SK-N-MC (cell line): ENCODE data around the gene MRPL20.

Experiments
- DNase-seq: peaks from one replicate; pipeline ENCODE4 v3.0.0-alpha.2; 2011; ENCODE audit warnings: low read depth, low spot score
- H3K27ac ChIP-seq: fragments of 200-600 bp; sonication (generic); 2 replicates; pipeline ENCODE4 v1.5.1; 2016; ENCODE audit warnings: mixed run types
- H3K36me3 ChIP-seq: fragments of 200-600 bp; sonication (generic); 2 replicates; pipeline ENCODE4 v1.6.1; 2017; ENCODE audit warnings: antibody characterized with exemption, low read length, mixed read lengths; ENCODE audit not compliant: insufficient read depth
- H3K4me3 ChIP-seq: fragments of 200-600 bp; sonication (generic); 2 replicates; pipeline ENCODE4 v1.5.1; 2016
- H3K9ac ChIP-seq: fragments of 200-600 bp; sonication (generic); 2 replicates; pipeline ENCODE4 v1.8.0; 2017; ENCODE audit warnings: mixed run types, mixed read lengths; ENCODE audit not compliant: insufficient read length
- H3K9me3 ChIP-seq: fragments of 200-600 bp; sonication (generic); 2 replicates; pipeline ENCODE4 v1.6.1; 2017; ENCODE audit warnings: low read depth, mild to moderate bottlenecking, antibody characterized with exemption, low read length, moderate library complexity, mixed read lengths
- EZH2 ChIP-seq: fragments of 200-600 bp; sonication (generic); IDR thresholded peaks from one replicate; pipeline ENCODE4 v1.6.1; 2017; ENCODE audit warnings: antibody characterized with exemption
- FOXP2 ChIP-seq: optimal IDR thresholded peaks from 2 replicates; pipeline ENCODE3; 2011; ENCODE audit warnings: mild to moderate bottlenecking, moderate library complexity; ENCODE audit not compliant: insufficient read depth; ENCODE audit errors: extremely low read length, control extremely low read depth
- POLR2AphosphoS5 ChIP-seq: IDR thresholded peaks from 2 replicates; pipeline ENCODE4 v1.6.1; 2012; ENCODE audit warnings: mild to moderate bottlenecking, low read depth, low read length, borderline replicate concordance

Gene MRPL20

DNA sequence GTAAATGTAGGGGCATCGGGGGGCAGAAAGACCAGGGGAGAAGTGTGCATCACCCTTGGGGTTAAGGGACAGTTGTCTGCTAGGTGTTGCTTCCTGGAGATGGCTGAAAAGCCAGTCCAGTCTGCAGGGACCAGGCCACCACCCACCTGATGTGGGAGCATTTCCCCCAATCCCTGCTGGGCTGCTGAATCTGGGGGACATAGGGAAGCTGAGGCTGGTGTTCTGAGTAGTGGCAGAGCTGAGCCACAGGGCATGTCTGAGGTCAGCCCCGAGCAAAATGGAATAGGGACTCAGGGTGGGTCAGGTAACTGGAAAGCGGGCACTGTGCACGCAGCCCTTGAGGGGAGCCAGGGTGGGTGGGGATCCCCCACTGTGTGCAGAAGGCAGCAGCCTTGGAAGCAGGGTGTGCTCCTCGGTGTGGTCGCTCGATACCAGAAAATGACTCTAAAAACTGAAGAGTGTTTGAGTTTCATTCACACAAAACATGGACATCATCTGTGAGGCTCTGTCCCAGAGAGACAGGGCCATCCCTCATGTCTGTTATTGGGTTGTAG is 5.6 kb downstream of the MRPL20 start:
- Histone ChIP-seq H3K27ac (0 out of 2 replicates have a peak overlapping the region, but pooled peaks have one; percentile 22), H3K4me3 (no peak overlapping the region), H3K36me3 (peaks cover 58% of the 10 kb centered on the region), H3K9me3 (no peaks in the 10 kb centered on the region), H3K9ac (no peak overlapping the region)
- no peak for DNase-seq
- TF ChIP-seq EZH2: no peak
- TF ChIP-seq POLR2AphosphoS5: peak; percentile 9; the same call in 1 of the 2 replicates

DNA sequence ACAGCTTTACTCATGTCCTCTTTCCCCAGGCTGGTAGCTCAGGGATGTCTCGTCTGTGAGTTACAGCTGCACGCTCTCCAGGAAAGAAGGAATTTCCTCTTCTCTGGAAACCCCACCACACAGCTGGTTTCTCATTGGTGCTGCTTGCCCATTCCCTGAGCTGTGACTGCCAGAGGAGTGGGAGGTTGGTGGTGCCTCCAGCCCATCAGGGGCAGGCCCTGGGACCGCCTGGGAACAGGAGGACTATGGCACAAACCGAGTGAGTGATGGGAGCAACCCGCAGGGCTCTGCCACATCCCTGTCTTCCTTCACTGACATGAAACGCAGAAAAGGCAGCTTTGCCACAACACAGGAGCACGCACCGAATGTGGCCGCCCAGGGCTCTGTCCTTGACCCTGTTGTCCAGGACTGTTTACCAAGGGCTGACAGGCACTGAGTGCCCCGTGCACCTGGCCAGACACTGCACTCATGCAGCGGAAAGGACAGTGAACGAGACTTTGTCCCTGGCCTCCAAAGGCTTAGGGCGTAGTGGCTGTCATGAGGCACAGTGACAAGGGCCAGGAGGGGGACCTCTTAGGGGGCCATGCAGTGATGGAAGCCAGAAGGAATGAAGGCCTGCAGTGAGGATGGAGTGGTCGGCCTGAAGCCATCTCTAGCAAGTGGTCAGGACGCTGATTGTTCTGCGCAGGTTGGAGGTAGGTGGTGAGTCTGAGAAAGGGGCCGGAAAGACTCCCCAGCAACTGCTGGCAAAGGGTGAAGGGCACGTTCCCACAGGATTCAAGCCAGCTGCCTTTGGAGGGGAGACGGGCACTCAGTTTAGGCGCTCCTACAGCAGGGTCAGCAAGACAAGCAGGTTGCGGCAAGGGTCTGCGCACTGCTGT is 6.3 kb downstream of the MRPL20 start:
- no peaks in the 10 kb centered on the region for H3K9me3 ChIP-seq
- TF ChIP-seq POLR2AphosphoS5 (peak; percentile 30; the same call in 1 of the 2 replicates), FOXP2 (no peak)
- H3K9ac ChIP-seq: peak overlapping the region; percentile 92
- DNase-seq: no peak
- H3K36me3 ChIP-seq: peaks cover 56% of the 10 kb centered on the region
- H3K4me3 ChIP-seq: peak overlapping the region; percentile 93
- no peak overlapping the region for H3K27ac ChIP-seq

DNA sequence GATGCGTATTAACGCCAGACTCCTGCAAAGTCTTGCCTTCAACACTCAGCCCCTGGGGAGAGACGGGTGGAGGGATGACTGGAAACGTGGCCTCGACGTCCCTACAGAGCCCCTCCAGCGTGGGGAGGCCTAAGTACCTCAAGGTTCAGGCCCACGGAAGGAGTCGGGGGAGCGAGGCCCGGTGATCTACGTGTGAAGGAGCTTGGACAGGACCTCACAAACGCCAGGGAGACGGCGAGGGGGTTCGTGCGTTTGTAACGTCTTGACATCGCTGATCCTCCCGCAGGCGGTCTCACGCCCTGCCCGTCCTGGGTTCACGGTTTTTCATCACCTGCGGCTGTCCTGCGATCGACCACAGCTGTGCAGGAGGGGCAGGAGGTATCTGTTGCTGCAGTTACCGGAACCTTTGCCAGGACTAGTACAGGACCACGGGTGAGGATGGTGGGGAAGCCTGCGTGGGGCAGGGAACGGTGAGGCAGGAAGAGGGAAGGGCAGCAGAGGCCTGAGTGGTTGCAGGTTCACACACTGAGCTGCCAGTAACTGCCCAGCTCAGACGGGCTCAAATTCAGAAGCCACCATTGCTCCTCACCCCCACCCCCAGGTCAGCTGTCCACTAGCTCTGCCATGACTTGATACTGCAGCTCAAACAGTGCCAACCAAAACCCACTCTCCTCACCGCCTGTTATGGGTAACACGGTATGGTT is 7.1 kb downstream of the MRPL20 start:
- DNase-seq: no peak
- TF ChIP-seq EZH2 (no peak), FOXP2 (no peak), POLR2AphosphoS5 (no peak)
- H3K9me3 ChIP-seq: no peaks in the 10 kb centered on the region
- peak overlapping the region; percentile 93 for H3K4me3 ChIP-seq
- peak overlapping the region; percentile 92 for H3K9ac ChIP-seq
- peak overlapping the region; percentile 44 for H3K27ac ChIP-seq
- peaks cover 56% of the 10 kb centered on the region for H3K36me3 ChIP-seq

DNA sequence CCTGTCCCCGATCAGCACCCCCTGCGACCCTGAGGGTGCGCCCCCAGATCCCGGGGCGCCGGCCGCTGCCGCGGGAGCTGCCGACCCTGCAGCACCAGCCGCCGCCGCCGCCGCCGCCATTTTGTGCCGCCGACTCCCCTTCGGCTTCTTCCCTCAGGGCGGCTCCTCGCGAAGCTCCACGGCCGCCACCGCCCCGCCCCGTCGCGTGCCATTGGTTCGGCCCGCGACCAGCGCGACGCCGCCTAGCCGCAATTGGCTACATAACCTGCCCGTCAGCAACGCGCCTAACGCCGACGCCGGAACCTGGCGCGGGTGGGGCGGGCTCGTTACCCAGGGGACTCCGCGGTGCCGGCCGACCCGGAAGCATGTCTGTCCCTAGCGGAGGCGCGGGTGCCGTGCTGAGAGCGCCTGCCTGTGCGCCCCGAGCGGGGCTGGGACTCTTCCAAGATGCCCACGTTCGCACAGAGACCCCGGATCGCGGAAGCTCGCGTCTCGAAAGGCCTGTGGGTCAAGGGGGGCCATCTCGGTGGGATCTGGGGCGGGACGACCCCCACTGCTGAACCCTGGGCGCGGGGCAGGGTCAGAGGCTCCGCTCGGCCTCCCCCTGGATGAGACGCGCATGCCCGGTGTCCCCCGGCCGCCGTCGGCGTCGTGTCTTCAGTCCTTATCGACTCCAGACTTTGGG is 7.8 kb downstream of the MRPL20 start, which contains the start of gene CCNL2:
Gene CCNL2, minus strand, starts transcription at position 149 of the 685 bp plus-strand sequence. Its CDS starts 29 bp downstream, at position 120.
- no peaks in the 10 kb centered on the region for H3K9me3 ChIP-seq
- H3K4me3 ChIP-seq: peak within 1 kb of the TSS; percentile 93
- H3K36me3 ChIP-seq: peaks cover 56% of the 10 kb centered on the region
- peak within 1 kb of the TSS; percentile 62 for H3K27ac ChIP-seq
- TF ChIP-seq EZH2 (no peak), POLR2AphosphoS5 (peak; percentile 85)
- DNase-seq: peak; percentile 78
- peak within 1 kb of the TSS; percentile 93 for H3K9ac ChIP-seq

DNA sequence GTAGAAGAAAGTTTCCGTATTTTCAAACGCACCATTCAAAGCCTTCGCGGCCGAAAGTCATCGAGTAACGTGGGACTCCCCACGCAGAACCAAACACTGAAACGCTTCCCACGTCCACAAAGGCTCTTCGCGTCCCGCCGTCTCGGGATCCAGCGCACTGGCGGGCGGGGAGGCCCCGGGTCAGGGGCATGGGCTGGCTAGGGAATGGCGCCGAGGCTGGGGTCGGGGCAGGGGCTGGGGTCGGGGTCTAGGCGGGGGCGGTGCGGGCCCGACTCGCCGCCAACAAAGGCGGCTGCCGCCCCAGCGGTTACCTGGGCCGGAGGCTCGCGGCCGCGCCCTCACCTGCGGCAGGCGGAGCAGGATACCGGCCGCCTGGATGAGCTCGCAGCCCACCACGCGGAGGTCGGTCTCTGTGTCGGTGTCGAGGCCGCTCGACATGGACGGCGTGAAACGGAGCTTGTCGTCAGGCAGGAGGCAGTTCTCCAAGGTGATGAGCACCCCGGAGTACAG is 8.4 kb downstream of the MRPL20 start:
- peak overlapping the region; percentile 93 for H3K9ac ChIP-seq
- peak overlapping the region; percentile 93 for H3K4me3 ChIP-seq
- H3K27ac ChIP-seq: peak overlapping the region; percentile 62
- peaks cover 60% of the 10 kb centered on the region for H3K36me3 ChIP-seq
- no peaks in the 10 kb centered on the region for H3K9me3 ChIP-seq
- no peak for DNase-seq
- no peak for TF ChIP-seq FOXP2
- TF ChIP-seq POLR2AphosphoS5: no peak
- TF ChIP-seq EZH2: no peak

DNA sequence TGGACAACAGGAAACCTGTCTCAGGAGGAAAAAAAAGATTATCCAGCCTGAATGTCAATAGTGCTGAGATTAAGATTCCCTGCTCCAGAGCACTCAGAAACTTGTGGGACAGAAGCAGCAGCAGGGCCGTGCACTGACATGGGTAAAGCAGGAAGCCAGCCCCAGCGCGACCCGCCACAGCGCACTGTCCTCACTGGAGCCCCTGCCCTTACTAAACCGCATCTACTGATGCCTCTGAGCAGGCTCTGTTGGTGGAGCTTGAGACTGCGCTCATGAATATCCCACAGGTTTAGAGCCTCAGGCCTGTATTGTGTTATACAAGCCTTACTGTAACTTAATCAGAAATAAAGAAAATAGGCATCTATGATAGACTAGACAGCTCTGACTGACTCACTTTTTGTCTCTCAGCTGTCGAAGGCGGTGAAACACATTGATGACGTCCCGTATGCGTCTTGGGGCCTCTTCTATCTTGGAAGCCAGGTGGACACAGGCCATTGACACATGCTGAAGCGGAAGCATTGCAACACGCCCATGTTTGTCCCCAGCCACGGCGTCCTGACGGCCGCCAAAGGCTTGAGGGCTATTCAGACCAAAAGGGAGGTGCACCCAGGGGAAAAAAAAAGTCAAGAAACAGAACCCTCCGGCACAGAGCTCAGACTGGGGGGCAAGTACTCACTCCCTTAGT is 9.1 kb downstream of the MRPL20 start:
- peak overlapping the region; percentile 62; the same call in 1 of the 2 replicates for H3K27ac ChIP-seq
- peak overlapping the region; percentile 93 for H3K4me3 ChIP-seq
- TF ChIP-seq FOXP2: no peak
- TF ChIP-seq POLR2AphosphoS5: no peak
- no peak for TF ChIP-seq EZH2
- peaks cover 65% of the 10 kb centered on the region for H3K36me3 ChIP-seq
- no peaks in the 10 kb centered on the region for H3K9me3 ChIP-seq
- H3K9ac ChIP-seq: peak overlapping the region; percentile 93
- DNase-seq: no peak

DNA sequence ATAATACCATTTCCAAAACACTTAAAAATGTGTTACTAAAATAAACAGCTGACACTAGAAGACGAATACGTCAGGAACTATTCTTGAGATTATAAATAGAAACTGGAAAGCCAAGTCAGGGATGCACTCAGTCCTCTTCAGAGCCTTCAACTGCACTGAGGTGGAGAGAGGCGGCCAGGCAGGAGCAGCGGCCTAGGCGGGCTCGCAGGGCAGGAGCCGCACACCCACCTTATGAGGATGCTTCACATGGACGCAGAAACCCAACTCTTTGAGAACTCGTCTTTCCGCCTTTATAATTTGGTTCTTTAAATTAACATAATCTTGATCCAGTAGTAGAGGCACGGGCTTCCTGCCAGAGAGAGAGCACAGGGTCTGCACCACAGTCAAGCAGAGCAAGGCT is 11.9 kb downstream of the MRPL20 start:
- no peak overlapping the region for H3K9ac ChIP-seq

More for the DNA sequence above, 11.9 kb downstream of the MRPL20 start:
- no peak for TF ChIP-seq FOXP2
- no peak for TF ChIP-seq POLR2AphosphoS5
- no peak for TF ChIP-seq EZH2
- Histone ChIP-seq H3K9me3 (no peaks in the 10 kb centered on the region), H3K4me3 (no peak overlapping the region), H3K27ac (no peak overlapping the region), H3K36me3 (peaks cover 72% of the 10 kb centered on the region)
- no peak for DNase-seq
